ENCODE measurements around the gene EIF2S2.

EIF2S2 gene

DNA sequence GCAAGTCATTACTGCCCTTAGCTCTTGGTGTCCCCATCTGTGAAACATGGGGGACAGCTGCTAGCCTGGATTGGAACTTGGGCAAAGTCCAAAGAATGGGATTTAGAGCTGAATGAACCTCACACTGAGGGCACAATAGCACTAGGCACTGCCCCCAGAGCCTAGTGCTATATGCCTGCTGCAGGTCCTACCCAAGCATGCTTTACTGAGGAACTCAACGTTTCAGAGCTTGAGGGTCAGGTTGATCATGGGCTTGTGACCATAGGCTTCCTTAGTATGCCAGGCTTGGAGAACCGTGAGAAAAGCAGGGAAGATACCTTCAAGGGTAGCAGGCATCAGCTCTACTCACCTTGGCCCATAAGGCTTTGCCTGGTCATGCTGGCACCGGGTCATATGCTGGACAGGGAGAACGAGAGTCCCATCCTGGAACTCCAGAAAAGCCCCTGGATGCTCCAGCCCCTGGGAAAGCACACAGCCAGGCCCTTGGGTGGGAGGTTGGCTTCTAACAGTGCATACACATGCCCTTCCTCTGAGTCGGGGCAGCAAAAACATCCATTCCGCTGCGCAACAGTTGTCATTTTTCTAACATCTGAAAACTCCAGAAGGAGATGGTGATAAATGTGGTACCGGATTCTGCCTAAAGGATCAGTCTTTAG, 29.7 kb downstream of the EIF2S2 start:
- in situ Hi-C loops (cut with HindIII; ENCODE audit: low sequenced_read_pairs): no loop called here
- TF ChIP-seq, protein P1, sequence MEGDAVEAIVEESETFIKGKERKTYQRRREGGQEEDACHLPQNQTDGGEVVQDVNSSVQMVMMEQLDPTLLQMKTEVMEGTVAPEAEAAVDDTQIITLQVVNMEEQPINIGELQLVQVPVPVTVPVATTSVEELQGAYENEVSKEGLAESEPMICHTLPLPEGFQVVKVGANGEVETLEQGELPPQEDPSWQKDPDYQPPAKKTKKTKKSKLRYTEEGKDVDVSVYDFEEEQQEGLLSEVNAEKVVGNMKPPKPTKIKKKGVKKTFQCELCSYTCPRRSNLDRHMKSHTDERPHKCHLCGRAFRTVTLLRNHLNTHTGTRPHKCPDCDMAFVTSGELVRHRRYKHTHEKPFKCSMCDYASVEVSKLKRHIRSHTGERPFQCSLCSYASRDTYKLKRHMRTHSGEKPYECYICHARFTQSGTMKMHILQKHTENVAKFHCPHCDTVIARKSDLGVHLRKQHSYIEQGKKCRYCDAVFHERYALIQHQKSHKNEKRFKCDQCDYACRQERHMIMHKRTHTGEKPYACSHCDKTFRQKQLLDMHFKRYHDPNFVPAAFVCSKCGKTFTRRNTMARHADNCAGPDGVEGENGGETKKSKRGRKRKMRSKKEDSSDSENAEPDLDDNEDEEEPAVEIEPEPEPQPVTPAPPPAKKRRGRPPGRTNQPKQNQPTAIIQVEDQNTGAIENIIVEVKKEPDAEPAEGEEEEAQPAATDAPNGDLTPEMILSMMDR (IDR thresholded peaks at IDR 0.05; ENCODE audit: low read depth, low read length): no peak
- H3K4me3 ChIP-seq (ENCODE audit: low read depth, low read length): no peak overlapping the region
- no peak for DNase-seq (ENCODE audit: low read depth, low spot score)

DNA sequence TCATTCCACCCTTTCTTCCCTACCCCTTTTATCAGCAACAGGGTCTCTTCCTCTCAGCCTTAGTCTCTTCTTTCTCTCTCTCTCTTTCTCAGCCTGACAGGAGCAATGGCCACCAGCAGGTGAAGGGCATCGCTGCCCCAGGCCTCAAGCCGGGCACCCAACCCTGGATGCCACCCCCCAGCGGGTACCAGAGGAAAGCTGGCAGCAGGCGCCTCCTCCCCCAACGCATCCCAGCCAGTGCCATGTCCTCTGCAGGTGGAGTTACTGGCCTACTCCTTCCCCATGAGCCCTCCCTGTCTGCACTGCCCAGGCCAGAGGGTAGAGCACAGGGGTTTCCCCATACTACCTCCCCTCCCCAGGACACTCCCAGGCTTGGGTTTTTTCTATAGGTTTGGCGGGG, 32.2 kb downstream of the EIF2S2 start:
- in situ Hi-C loops (cut with HindIII; ENCODE audit: low sequenced_read_pairs): no loop called here
- no peak for DNase-seq (ENCODE audit: low read depth, low spot score)
- TF ChIP-seq, protein P1 (IDR thresholded peaks at IDR 0.05; ENCODE audit: low read depth, low read length): no peak
- no peak overlapping the region for H3K4me3 ChIP-seq (ENCODE audit: low read depth, low read length)

DNA sequence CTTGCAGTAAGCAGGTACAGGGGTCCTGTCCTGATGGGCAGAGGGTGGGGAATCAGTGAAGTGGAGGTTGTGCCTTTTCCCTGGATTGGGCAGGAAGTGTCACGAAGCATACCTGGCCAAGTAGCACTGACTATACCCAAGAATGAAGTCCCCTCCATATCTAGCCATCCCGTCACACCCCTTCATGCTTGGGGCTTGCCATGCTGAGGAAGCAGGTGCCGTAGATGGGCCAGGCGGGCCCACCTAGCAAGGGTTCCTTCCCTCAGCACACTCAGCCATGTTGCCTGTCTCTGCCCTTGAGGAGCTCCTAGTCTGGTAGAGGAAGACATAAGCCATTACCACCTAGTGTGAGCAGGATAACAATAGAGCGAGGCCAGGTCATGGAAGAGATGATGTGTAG, 33.5 kb downstream of the EIF2S2 start:
- in situ Hi-C loops (cut with HindIII; ENCODE audit: low sequenced_read_pairs): no loop called here

GRCh38 chr20:34076952-34077351, 35.1 kb downstream of the EIF2S2 start:
- no peak overlapping the region for H3K4me3 ChIP-seq (ENCODE audit: low read depth, low read length)
- in situ Hi-C loops (cut with HindIII; ENCODE audit: low sequenced_read_pairs): no loop called here
- TF ChIP-seq, protein P1 (IDR thresholded peaks at IDR 0.05; ENCODE audit: low read depth, low read length): no peak
- no peak for DNase-seq (ENCODE audit: low read depth, low spot score)

More for the DNA sequence above, 33.5 kb downstream of the EIF2S2 start:
- H3K4me3 ChIP-seq (ENCODE audit: low read depth, low read length): no peak overlapping the region
- DNase-seq (ENCODE audit: low read depth, low spot score): no peak
- TF ChIP-seq, protein P1 (IDR thresholded peaks at IDR 0.05; ENCODE audit: low read depth, low read length): no peak

- no peak overlapping the region for H3K4me3 ChIP-seq (ENCODE audit: low read depth, low read length)
- DNase-seq (ENCODE audit: low read depth, low spot score): no peak
- in situ Hi-C loops (cut with HindIII; ENCODE audit: low sequenced_read_pairs): no loop called here
- TF ChIP-seq, protein P1 (IDR thresholded peaks at IDR 0.05; ENCODE audit: low read depth, low read length): peak; percentile 7
Measured at GRCh38 chr20:34075647-34076046, 36.4 kb downstream of the EIF2S2 start.

DNA sequence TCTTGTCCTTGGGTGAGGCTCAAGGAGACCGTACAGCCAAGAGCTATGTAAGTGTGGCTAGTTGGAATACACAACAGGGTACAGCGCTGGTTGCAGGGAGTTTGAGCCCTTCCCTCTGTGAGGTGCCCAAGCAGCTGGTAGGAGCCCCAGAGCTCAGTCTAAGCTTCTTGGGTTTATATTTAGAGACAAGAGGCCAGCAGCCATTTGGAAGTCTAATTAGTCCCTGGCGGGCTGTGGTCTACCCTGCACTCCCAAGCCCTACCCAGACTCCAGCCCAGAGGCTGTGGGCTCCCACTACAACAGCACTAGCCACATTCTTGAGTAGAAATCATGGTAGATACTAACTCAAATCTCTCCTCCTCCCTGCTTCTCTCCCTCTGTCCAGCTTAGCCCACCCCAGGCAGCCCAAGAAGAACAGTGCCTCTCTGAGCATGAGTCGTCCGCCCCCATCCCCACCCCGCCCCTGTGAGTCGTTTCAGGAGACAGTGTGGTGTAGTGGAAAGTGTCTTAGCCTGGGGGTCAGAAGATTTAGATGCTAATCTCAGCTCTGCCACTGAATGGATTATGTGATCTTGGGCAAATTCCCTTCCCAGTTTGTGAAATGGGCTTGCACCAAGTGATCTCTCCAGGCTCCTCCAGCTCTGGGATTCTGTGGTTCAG, 37.8 kb downstream of the EIF2S2 start:
- H3K4me3 ChIP-seq (ENCODE audit: low read depth, low read length): no peak overlapping the region
- TF ChIP-seq, protein P1 (IDR thresholded peaks at IDR 0.05; ENCODE audit: low read depth, low read length): no peak
- in situ Hi-C loops (cut with HindIII; ENCODE audit: low sequenced_read_pairs): no loop called here
- no peak for DNase-seq (ENCODE audit: low read depth, low spot score)
